HepG2 (cell line): ENCODE measurements around the gene STPG4. TPM values are rescaled to one million over a fixed set of nuclear protein-coding genes. Genes with fewer than 3 reads are reported as not detected.

Experiments used
- MED13 ChIP-seq: sonication (generic); formaldehyde crosslinking; IDR thresholded peaks from 2 replicates; pipeline ENCODE4 v1.5.0; 2020; ENCODE audit warnings: missing genetic modification reagents
- MED8 ChIP-seq: sonication (generic); formaldehyde crosslinking; IDR thresholded peaks from 2 replicates; pipeline ENCODE4 v1.8.1; 2023; ENCODE audit warnings: mild to moderate bottlenecking, missing genetic modification reagents; ENCODE audit not compliant: insufficient replicate concordance
- MEIS1 ChIP-seq: sonication (generic); formaldehyde crosslinking; IDR thresholded peaks from 2 replicates; pipeline ENCODE4 v1.9.0; 2021; ENCODE audit warnings: mild to moderate bottlenecking, missing genetic modification reagents, moderate library complexity, borderline replicate concordance
- NONO ChIP-seq, 2 experiments: fragments of 450-650 bp in 1 of 2; sonication (generic) in 1 of 2; formaldehyde crosslinking in 1 of 2; IDR thresholded peaks in 1 of 2; conservative IDR thresholded peaks in 1 of 2; 2 replicates each; pipeline versions ENCODE4 v1.6.1 to v1.8.0; 2017 to 2022; ENCODE audit warnings: mild to moderate bottlenecking in 1 of 2, missing genetic modification reagents in 1 of 2, moderate library complexity in 1 of 2
- NR2F1 ChIP-seq, 2 experiments: fragments of 450-650 bp in 1 of 2; formaldehyde crosslinking in 1 of 2; IDR thresholded peaks; 2 replicates each; pipeline versions ENCODE4 v1.5.0 to v1.6.1; 2016 to 2020; ENCODE audit warnings: mild to moderate bottlenecking in 1 of 2, missing compliant biosample characterization in 1 of 2, missing genetic modification reagents in 1 of 2, moderate library complexity in 1 of 2
- NR3C1 ChIP-seq: sonication (generic); formaldehyde crosslinking; IDR thresholded peaks from 2 replicates; pipeline ENCODE4 v1.4.0; 2020; ENCODE audit warnings: missing genetic modification reagents
- PHF5A ChIP-seq: IDR thresholded peaks from one replicate; pipeline ENCODE4 v1.6.1; 2018; ENCODE audit warnings: low read depth, missing genetic modification reagents; ENCODE audit not compliant: unreplicated experiment
- RFX5 ChIP-seq: IDR thresholded peaks from 2 replicates; pipeline ENCODE4 v1.6.1; 2011; ENCODE audit warnings: low read depth, low read length, improper control_type of control experiment
- SATB2 ChIP-seq: sonication (generic); formaldehyde crosslinking; IDR thresholded peaks from 2 replicates; pipeline ENCODE4 v1.5.0; 2020; ENCODE audit warnings: missing genetic modification reagents
- SP5 ChIP-seq: IDR thresholded peaks from 2 replicates; pipeline ENCODE4 v1.6.1; 2016; ENCODE audit warnings: low read depth, borderline replicate concordance
- ZFY ChIP-seq: sonication (generic); formaldehyde crosslinking; IDR thresholded peaks from 2 replicates; pipeline ENCODE4 v1.4.0; 2020; ENCODE audit warnings: missing genetic modification reagents
- ZNF124 ChIP-seq: sonication (generic); formaldehyde crosslinking; IDR thresholded peaks from 2 replicates; pipeline ENCODE4 v1.4.0; 2020; ENCODE audit warnings: missing genetic modification reagents
- ZNF143 ChIP-seq: sonication (generic); formaldehyde crosslinking; IDR thresholded peaks from 2 replicates; pipeline ENCODE4 v1.4.0; 2020; ENCODE audit warnings: missing genetic modification reagents
- ZNF331 ChIP-seq: sonication (generic); formaldehyde crosslinking; IDR thresholded peaks from 2 replicates; pipeline ENCODE4 v1.4.0; 2020; ENCODE audit warnings: missing genetic modification reagents
- ZNF577 ChIP-seq: sonication (generic); formaldehyde crosslinking; IDR thresholded peaks from 2 replicates; pipeline ENCODE4 v1.4.0; 2020; ENCODE audit warnings: mild to moderate bottlenecking, low read depth, missing genetic modification reagents, borderline replicate concordance
- ZSCAN31 ChIP-seq: sonication (generic); formaldehyde crosslinking; IDR thresholded peaks from 2 replicates; pipeline ENCODE4 v1.5.0; 2020; ENCODE audit warnings: low read depth, mild to moderate bottlenecking, missing genetic modification reagents
- polyA plus RNA-seq, 8 experiments: library from polyadenylated mRNA; depleted of rRNA in 3 of 8; stranded (reverse) in 7 of 8; unstranded in 1 of 8; fragments of >200 nt; fragmentation: Illumina TruSeq in 4 of 8; extraction: Trizol in 4 of 8; gene quantifications; 2 replicates each; pipeline versions ENCODE4 v1.2.1 to v1.2.3, GENCODE V29; 2011 to 2016; ENCODE audit warnings: low read depth in 4 of 8, missing spikeins in 1 of 8, mixed read lengths in 1 of 8; ENCODE audit not compliant: insufficient read depth in 1 of 8
- total RNA-seq, 5 experiments: library from RNA; depleted of rRNA; stranded (reverse); fragments of >200 nt; fragmentation: Illumina TruSeq; extraction: Trizol; gene quantifications; 2 replicates each; pipeline ENCODE4 v1.2.3, GENCODE V29; 2016; ENCODE audit warnings: low read depth in 1 of 5
- TF ChIP-seq, protein P1 (sequence below): sonication (generic); formaldehyde crosslinking; IDR thresholded peaks from 2 replicates; pipeline ENCODE4 v1.4.0; 2020; ENCODE audit warnings: mild to moderate bottlenecking, missing genetic modification reagents
- TF ChIP-seq, protein P2 (sequence below): sonication (generic); formaldehyde crosslinking; IDR thresholded peaks from 2 replicates; pipeline ENCODE4 v1.4.0; 2020; ENCODE audit warnings: missing genetic modification reagents
- TF ChIP-seq, protein P3 (sequence below): IDR thresholded peaks from 2 replicates; pipeline ENCODE4 v1.6.1; 2016; ENCODE audit warnings: missing compliant biosample characterization, missing genetic modification reagents, borderline replicate concordance
- TF ChIP-seq, protein P4 (sequence below): sonication (generic); formaldehyde crosslinking; IDR thresholded peaks from 2 replicates; pipeline ENCODE4 v1.5.0; 2020; ENCODE audit warnings: mild to moderate bottlenecking, missing genetic modification reagents, moderate library complexity

STPG4 gene
- total and polyA plus RNA-seq, 2 of the 13 experiments (the other 11 are each of a cell fraction or from before 2014, with no cell fraction given): 0.11 to 0.15 TPM

DNA sequence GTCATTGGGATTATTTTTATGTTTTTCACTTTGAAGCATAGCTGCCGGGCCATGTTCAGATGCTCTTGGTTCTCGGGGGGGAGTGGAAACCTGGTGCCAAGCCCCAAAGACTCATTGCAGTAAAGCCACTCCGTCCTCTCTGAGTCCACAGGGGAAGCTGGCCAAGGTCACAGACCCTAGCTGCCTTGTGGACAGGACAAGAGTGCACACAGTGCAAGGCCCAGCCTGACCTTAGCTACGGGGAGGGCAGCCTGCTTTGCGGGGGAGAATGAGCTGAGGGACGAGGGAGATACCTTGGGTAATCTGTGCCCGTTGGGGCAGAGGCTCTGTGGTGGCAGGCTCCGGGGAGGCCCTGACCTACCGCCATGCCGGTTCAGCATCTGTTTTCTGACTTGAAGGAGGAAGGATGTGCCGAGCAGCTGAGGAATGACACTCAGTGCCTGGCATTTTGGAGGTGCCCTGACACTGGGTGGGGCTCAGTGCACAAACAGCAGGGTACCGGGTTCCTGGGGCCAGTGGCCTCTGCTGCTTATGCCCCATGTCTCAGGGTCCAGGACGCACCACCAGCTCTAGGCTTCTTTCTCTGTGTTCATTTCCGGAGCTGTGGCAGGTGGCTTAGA, 87.2 kb downstream of the STPG4 start (continued):
- TF ChIP-seq, protein P1, sequence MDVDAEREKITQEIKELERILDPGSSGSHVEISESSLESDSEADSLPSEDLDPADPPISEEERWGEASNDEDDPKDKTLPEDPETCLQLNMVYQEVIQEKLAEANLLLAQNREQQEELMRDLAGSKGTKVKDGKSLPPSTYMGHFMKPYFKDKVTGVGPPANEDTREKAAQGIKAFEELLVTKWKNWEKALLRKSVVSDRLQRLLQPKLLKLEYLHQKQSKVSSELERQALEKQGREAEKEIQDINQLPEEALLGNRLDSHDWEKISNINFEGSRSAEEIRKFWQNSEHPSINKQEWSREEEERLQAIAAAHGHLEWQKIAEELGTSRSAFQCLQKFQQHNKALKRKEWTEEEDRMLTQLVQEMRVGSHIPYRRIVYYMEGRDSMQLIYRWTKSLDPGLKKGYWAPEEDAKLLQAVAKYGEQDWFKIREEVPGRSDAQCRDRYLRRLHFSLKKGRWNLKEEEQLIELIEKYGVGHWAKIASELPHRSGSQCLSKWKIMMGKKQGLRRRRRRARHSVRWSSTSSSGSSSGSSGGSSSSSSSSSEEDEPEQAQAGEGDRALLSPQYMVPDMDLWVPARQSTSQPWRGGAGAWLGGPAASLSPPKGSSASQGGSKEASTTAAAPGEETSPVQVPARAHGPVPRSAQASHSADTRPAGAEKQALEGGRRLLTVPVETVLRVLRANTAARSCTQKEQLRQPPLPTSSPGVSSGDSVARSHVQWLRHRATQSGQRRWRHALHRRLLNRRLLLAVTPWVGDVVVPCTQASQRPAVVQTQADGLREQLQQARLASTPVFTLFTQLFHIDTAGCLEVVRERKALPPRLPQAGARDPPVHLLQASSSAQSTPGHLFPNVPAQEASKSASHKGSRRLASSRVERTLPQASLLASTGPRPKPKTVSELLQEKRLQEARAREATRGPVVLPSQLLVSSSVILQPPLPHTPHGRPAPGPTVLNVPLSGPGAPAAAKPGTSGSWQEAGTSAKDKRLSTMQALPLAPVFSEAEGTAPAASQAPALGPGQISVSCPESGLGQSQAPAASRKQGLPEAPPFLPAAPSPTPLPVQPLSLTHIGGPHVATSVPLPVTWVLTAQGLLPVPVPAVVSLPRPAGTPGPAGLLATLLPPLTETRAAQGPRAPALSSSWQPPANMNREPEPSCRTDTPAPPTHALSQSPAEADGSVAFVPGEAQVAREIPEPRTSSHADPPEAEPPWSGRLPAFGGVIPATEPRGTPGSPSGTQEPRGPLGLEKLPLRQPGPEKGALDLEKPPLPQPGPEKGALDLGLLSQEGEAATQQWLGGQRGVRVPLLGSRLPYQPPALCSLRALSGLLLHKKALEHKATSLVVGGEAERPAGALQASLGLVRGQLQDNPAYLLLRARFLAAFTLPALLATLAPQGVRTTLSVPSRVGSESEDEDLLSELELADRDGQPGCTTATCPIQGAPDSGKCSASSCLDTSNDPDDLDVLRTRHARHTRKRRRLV: no peak
- TF ChIP-seq, protein P2, sequence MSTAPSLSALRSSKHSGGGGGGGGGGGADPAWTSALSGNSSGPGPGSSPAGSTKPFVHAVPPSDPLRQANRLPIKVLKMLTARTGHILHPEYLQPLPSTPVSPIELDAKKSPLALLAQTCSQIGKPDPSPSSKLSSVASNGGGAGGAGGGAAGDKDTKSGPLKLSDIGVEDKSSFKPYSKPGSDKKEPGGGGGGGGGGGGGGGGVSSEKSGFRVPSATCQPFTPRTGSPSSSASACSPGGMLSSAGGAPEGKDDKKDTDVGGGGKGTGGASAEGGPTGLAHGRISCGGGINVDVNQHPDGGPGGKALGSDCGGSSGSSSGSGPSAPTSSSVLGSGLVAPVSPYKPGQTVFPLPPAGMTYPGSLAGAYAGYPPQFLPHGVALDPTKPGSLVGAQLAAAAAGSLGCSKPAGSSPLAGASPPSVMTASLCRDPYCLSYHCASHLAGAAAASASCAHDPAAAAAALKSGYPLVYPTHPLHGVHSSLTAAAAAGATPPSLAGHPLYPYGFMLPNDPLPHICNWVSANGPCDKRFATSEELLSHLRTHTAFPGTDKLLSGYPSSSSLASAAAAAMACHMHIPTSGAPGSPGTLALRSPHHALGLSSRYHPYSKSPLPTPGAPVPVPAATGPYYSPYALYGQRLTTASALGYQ (CRISPR knock-in tag): no peak
- TF ChIP-seq ZNF577 (no peak), RFX5 (no peak), MEIS1 (CRISPR knock-in tag) (no peak; the same call in 1 of the 2 replicates), NR3C1 (CRISPR knock-in tag) (no peak), SATB2 (CRISPR knock-in tag) (no peak), ZNF143 (CRISPR knock-in tag) (no peak), ZFY (peak; percentile 68), ZNF331 (CRISPR knock-in tag) (peak; percentile 77; the same call in 1 of the 2 replicates), SP5 (no peak), MED13 (CRISPR knock-in tag) (no peak), PHF5A (CRISPR knock-in tag) (no peak), MED8 (peak; percentile 67), ZNF124 (CRISPR knock-in tag) (peak; percentile 35; the same call in 1 of the 2 replicates), ZSCAN31 (peak; percentile 81; the same call in 1 of the 2 replicates), NR2F1 (CRISPR knock-in tag; IDR thresholded peaks at IDR 0.05) (peak; percentile 72 to 96; a peak in 3 of 4 replicates), NONO (IDR thresholded peaks at IDR 0.05) (no peak), NONO (CRISPR knock-in tag; conservative IDR thresholded peaks at IDR 0.05) (peak; percentile 63; the same call in 1 of the 2 replicates)
- TF ChIP-seq, protein P3, sequence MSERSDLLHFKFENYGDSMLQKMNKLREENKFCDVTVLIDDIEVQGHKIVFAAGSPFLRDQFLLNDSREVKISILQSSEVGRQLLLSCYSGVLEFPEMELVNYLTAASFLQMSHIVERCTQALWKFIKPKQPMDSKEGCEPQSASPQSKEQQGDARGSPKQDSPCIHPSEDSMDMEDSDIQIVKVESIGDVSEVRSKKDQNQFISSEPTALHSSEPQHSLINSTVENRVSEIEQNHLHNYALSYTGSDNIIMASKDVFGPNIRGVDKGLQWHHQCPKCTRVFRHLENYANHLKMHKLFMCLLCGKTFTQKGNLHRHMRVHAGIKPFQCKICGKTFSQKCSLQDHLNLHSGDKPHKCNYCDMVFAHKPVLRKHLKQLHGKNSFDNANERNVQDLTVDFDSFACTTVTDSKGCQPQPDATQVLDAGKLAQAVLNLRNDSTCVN (CRISPR knock-in tag): no peak
- TF ChIP-seq, protein P4, sequence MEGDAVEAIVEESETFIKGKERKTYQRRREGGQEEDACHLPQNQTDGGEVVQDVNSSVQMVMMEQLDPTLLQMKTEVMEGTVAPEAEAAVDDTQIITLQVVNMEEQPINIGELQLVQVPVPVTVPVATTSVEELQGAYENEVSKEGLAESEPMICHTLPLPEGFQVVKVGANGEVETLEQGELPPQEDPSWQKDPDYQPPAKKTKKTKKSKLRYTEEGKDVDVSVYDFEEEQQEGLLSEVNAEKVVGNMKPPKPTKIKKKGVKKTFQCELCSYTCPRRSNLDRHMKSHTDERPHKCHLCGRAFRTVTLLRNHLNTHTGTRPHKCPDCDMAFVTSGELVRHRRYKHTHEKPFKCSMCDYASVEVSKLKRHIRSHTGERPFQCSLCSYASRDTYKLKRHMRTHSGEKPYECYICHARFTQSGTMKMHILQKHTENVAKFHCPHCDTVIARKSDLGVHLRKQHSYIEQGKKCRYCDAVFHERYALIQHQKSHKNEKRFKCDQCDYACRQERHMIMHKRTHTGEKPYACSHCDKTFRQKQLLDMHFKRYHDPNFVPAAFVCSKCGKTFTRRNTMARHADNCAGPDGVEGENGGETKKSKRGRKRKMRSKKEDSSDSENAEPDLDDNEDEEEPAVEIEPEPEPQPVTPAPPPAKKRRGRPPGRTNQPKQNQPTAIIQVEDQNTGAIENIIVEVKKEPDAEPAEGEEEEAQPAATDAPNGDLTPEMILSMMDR: peak; percentile 48
